A549 (cell line): ENCODE measurements around the gene CCDC30.

Experiments used
- EP300 ChIP-seq, 2 experiments: fragments of >200 bp; sonication (Bioruptor Twin); formaldehyde crosslinking; IDR thresholded peaks; 2 replicates in 1 of 2; 3 replicates in 1 of 2; pipeline ENCODE4 v1.6.1; 2016 to 2017
- JUNB ChIP-seq: fragments of >200 bp; sonication (Bioruptor Twin); formaldehyde crosslinking; IDR thresholded peaks from 2 replicates; pipeline ENCODE4 v1.6.1; 2016
- MAX ChIP-seq: IDR thresholded peaks from 2 replicates; pipeline ENCODE4 v1.6.1; 2012
- POLR2A ChIP-seq: IDR thresholded peaks from 2 replicates; pipeline ENCODE4 v1.6.1; 2012; ENCODE audit warnings: mild to moderate bottlenecking, low read length
- TF ChIP-seq, protein P1 (sequence below): fragments of >200 bp; sonication (Bioruptor Twin); formaldehyde crosslinking; IDR thresholded peaks from 3 replicates; pipeline ENCODE4 v1.5.1; 2016

- TF ChIP-seq, protein P1, sequence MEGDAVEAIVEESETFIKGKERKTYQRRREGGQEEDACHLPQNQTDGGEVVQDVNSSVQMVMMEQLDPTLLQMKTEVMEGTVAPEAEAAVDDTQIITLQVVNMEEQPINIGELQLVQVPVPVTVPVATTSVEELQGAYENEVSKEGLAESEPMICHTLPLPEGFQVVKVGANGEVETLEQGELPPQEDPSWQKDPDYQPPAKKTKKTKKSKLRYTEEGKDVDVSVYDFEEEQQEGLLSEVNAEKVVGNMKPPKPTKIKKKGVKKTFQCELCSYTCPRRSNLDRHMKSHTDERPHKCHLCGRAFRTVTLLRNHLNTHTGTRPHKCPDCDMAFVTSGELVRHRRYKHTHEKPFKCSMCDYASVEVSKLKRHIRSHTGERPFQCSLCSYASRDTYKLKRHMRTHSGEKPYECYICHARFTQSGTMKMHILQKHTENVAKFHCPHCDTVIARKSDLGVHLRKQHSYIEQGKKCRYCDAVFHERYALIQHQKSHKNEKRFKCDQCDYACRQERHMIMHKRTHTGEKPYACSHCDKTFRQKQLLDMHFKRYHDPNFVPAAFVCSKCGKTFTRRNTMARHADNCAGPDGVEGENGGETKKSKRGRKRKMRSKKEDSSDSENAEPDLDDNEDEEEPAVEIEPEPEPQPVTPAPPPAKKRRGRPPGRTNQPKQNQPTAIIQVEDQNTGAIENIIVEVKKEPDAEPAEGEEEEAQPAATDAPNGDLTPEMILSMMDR: no peak
- no peak for TF ChIP-seq POLR2A
- TF ChIP-seq JUNB: no peak
- no peak for TF ChIP-seq EP300 (IDR thresholded peaks at IDR 0.05)
- no peak for TF ChIP-seq MAX
Observed at GRCh38 chr1:42660907-42661500, 197.9 kb downstream of the CCDC30 start.
